SK-N-SH treated with all-trans-retinoic acid at 6 μM for 48 hours (cell line): ENCODE results near the gene ILRUN.

Experiments used
- ARNTL ChIP-seq: fragments of 450-650 bp; formaldehyde crosslinking; IDR thresholded peaks from 2 replicates; pipeline ENCODE4 v1.5.0; 2020; ENCODE audit warnings: low read depth, mild to moderate bottlenecking, moderate library complexity, borderline replicate concordance
- BACH2 ChIP-seq: fragments of 250-450 bp; sonication (Bioruptor Pico); IDR thresholded peaks from 2 replicates; pipeline ENCODE4 v1.9.0; 2021; ENCODE audit warnings: mild to moderate bottlenecking, borderline replicate concordance
- CSDC2 ChIP-seq: fragments of 250-450 bp; sonication (Bioruptor Pico); IDR thresholded peaks from 2 replicates; pipeline ENCODE4 v1.5.0; 2020; ENCODE audit warnings: mild to moderate bottlenecking, moderate library complexity
- ESRRG ChIP-seq: fragments of 250-450 bp; sonication (Bioruptor Pico); IDR thresholded peaks from 2 replicates; pipeline ENCODE4 v1.6.1; 2021; ENCODE audit warnings: mild to moderate bottlenecking
- OSR1 ChIP-seq: fragments of 250-450 bp; sonication (Bioruptor Pico); IDR thresholded peaks from 2 replicates; pipeline ENCODE4 v1.8.0; 2022; ENCODE audit warnings: moderate library complexity, mild to moderate bottlenecking, inconsistent platforms
- SNAI2 ChIP-seq: fragments of 250-450 bp; sonication (Bioruptor Pico); IDR thresholded peaks from 2 replicates; pipeline ENCODE4 v1.5.0; 2020; ENCODE audit warnings: mild to moderate bottlenecking, moderate library complexity
- TOX ChIP-seq: fragments of 250-450 bp; sonication (Bioruptor Pico); IDR thresholded peaks from 2 replicates; pipeline ENCODE4 v1.8.0; 2021; ENCODE audit warnings: mild to moderate bottlenecking, moderate library complexity, borderline replicate concordance
- ZFP30 ChIP-seq: fragments of 450-650 bp; formaldehyde crosslinking; IDR thresholded peaks from 2 replicates; pipeline ENCODE4 v1.5.0; 2022; ENCODE audit warnings: mild to moderate bottlenecking, moderate library complexity
- ZNF565 ChIP-seq: fragments of 450-650 bp; formaldehyde crosslinking; conservative IDR thresholded peaks from 2 replicates; pipeline ENCODE4 v1.5.0; 2020; ENCODE audit warnings: low read depth, mild to moderate bottlenecking, moderate library complexity
- ZNF8 ChIP-seq: fragments of 450-650 bp; formaldehyde crosslinking; IDR thresholded peaks from 2 replicates; pipeline ENCODE4 v1.5.0; 2020; ENCODE audit warnings: mild to moderate bottlenecking, moderate library complexity
- TF ChIP-seq, protein P1 (sequence below): fragments of 250-450 bp; sonication (Bioruptor Pico); IDR thresholded peaks from 2 replicates; pipeline ENCODE4 v1.8.0; 2021; ENCODE audit warnings: low read depth, mild to moderate bottlenecking, moderate library complexity, borderline replicate concordance
- TF ChIP-seq, protein P2 (sequence below): fragments of 250-450 bp; sonication (Bioruptor Pico); IDR thresholded peaks from 2 replicates; pipeline ENCODE4 v1.8.0; 2020; ENCODE audit warnings: mild to moderate bottlenecking, moderate library complexity, borderline replicate concordance
- TF ChIP-seq, protein P3 (sequence below): fragments of 250-450 bp; sonication (Bioruptor Pico); IDR thresholded peaks from 2 replicates; pipeline ENCODE4 v1.5.1; 2021; ENCODE audit warnings: mild to moderate bottlenecking, moderate library complexity
- TF ChIP-seq, protein P4 (sequence below): fragments of 250-450 bp; sonication (Bioruptor Pico); IDR thresholded peaks from 2 replicates; pipeline ENCODE4 v1.5.1; 2020; ENCODE audit warnings: low read depth, mild to moderate bottlenecking, moderate library complexity

DNA sequence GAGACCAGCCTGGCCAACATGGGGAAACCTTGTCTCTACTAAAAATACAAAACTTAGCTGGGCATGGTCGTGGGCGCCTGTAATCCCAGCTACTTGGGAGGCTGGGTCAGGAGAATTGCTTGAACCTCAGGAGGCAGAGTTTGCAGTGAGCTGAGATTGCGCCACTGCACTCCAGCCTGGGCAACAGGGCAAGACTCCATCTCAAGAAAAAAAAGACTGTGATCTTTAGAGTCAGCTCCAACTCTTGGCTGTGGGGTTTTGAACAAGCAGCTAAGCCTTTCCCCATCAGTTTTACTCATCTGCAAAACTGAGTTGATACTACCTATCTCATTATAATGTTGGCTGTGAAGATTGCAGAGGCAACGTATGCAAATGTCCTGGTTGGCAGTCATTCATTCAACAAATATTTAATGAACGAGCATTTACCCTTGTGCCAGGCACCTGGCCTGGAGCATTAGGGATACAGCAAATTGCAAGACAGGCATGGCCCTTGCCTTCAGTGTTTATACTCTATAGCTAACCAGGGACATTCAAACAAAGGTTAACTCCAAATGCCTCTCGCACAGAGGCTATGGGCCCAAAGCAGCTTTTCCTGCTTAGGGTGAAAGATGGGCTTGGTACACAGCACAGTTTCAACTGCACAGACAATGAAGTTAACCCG, 37.8 kb downstream of the ILRUN start:
- TF ChIP-seq ARNTL (CRISPR knock-in tag) (no peak), TOX (CRISPR knock-in tag) (no peak), ZFP30 (CRISPR knock-in tag) (no peak), ZNF565 (CRISPR knock-in tag) (no peak), SNAI2 (no peak), BACH2 (no peak), OSR1 (no peak), CSDC2 (CRISPR knock-in tag) (no peak), ZNF8 (CRISPR knock-in tag) (no peak), ESRRG (CRISPR knock-in tag) (no peak)
- TF ChIP-seq, protein P1, sequence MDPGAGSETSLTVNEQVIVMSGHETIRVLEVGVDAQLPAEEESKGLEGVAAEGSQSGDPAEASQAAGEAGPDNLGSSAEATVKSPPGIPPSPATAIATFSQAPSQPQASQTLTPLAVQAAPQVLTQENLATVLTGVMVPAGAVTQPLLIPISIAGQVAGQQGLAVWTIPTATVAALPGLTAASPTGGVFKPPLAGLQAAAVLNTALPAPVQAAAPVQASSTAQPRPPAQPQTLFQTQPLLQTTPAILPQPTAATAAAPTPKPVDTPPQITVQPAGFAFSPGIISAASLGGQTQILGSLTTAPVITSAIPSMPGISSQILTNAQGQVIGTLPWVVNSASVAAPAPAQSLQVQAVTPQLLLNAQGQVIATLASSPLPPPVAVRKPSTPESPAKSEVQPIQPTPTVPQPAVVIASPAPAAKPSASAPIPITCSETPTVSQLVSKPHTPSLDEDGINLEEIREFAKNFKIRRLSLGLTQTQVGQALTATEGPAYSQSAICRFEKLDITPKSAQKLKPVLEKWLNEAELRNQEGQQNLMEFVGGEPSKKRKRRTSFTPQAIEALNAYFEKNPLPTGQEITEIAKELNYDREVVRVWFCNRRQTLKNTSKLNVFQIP (CRISPR knock-in tag) = no peak
- TF ChIP-seq, protein P2, sequence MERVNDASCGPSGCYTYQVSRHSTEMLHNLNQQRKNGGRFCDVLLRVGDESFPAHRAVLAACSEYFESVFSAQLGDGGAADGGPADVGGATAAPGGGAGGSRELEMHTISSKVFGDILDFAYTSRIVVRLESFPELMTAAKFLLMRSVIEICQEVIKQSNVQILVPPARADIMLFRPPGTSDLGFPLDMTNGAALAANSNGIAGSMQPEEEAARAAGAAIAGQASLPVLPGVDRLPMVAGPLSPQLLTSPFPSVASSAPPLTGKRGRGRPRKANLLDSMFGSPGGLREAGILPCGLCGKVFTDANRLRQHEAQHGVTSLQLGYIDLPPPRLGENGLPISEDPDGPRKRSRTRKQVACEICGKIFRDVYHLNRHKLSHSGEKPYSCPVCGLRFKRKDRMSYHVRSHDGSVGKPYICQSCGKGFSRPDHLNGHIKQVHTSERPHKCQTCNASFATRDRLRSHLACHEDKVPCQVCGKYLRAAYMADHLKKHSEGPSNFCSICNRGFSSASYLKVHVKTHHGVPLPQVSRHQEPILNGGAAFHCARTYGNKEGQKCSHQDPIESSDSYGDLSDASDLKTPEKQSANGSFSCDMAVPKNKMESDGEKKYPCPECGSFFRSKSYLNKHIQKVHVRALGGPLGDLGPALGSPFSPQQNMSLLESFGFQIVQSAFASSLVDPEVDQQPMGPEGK (CRISPR knock-in tag) = no peak
- TF ChIP-seq, protein P3, sequence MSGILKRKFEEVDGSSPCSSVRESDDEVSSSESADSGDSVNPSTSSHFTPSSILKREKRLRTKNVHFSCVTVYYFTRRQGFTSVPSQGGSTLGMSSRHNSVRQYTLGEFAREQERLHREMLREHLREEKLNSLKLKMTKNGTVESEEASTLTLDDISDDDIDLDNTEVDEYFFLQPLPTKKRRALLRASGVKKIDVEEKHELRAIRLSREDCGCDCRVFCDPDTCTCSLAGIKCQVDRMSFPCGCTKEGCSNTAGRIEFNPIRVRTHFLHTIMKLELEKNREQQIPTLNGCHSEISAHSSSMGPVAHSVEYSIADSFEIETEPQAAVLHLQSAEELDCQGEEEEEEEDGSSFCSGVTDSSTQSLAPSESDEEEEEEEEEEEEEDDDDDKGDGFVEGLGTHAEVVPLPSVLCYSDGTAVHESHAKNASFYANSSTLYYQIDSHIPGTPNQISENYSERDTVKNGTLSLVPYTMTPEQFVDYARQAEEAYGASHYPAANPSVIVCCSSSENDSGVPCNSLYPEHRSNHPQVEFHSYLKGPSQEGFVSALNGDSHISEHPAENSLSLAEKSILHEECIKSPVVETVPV = no peak
- TF ChIP-seq, protein P4, sequence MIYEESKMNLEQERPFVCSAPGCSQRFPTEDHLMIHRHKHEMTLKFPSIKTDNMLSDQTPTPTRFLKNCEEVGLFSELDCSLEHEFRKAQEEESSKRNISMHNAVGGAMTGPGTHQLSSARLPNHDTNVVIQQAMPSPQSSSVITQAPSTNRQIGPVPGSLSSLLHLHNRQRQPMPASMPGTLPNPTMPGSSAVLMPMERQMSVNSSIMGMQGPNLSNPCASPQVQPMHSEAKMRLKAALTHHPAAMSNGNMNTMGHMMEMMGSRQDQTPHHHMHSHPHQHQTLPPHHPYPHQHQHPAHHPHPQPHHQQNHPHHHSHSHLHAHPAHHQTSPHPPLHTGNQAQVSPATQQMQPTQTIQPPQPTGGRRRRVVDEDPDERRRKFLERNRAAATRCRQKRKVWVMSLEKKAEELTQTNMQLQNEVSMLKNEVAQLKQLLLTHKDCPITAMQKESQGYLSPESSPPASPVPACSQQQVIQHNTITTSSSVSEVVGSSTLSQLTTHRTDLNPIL (CRISPR knock-in tag) = no peak
